ENCODE measurements around the gene FAM124A. TPM values are rescaled to one million over a fixed set of nuclear protein-coding genes. Genes with fewer than 3 reads are reported as not detected.

The FAM124A gene
- total RNA-seq, 1 experiment from 2014 or later = 1.1 TPM

DNA sequence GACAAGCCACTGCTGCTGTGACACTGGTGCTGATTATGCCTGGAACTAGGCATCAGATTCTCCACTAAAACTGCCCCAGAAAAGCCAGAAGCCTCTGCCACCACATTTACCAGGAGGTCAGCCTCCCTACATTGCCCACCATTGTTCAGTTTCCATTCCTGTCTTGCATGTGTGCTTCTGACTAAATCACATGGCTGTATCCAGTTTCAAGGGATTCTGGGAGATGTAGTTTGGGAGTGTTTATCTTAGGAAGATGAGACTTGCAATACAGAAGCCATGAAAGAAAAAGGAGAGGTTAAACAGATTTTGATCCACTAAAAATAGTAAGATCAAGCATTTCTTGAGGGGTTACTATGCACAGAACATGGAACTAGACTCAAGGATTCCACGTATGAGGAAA is 76.6 kb downstream of the FAM124A start:
- H3K27ac ChIP-seq (ENCODE audit: low read length) = no peak overlapping the region
- POLR2A ChIA-PET = no interaction called here
- H3K4me1 ChIP-seq (ENCODE audit: control insufficient read depth, insufficient read depth, low read length) = no peaks in the 10 kb centered on the region
- H3K27me3 ChIP-seq (ENCODE audit: control insufficient read depth, insufficient read depth, low read length) = no peaks in the 10 kb centered on the region
- TF ChIP-seq POLR2AphosphoS5 (IDR thresholded peaks at IDR 0.05; ENCODE audit: low read depth, low read length) (no peak), TCF7L2 (IDR thresholded peaks at IDR 0.05; ENCODE audit: low read depth, low read length) (no peak), CTCF (IDR thresholded peaks at IDR 0.05) (no peak), SIN3A (IDR thresholded peaks at IDR 0.05; ENCODE audit: borderline replicate concordance, insufficient read depth, low read depth, low read length) (no peak)
- TF ChIP-seq, protein P1, sequence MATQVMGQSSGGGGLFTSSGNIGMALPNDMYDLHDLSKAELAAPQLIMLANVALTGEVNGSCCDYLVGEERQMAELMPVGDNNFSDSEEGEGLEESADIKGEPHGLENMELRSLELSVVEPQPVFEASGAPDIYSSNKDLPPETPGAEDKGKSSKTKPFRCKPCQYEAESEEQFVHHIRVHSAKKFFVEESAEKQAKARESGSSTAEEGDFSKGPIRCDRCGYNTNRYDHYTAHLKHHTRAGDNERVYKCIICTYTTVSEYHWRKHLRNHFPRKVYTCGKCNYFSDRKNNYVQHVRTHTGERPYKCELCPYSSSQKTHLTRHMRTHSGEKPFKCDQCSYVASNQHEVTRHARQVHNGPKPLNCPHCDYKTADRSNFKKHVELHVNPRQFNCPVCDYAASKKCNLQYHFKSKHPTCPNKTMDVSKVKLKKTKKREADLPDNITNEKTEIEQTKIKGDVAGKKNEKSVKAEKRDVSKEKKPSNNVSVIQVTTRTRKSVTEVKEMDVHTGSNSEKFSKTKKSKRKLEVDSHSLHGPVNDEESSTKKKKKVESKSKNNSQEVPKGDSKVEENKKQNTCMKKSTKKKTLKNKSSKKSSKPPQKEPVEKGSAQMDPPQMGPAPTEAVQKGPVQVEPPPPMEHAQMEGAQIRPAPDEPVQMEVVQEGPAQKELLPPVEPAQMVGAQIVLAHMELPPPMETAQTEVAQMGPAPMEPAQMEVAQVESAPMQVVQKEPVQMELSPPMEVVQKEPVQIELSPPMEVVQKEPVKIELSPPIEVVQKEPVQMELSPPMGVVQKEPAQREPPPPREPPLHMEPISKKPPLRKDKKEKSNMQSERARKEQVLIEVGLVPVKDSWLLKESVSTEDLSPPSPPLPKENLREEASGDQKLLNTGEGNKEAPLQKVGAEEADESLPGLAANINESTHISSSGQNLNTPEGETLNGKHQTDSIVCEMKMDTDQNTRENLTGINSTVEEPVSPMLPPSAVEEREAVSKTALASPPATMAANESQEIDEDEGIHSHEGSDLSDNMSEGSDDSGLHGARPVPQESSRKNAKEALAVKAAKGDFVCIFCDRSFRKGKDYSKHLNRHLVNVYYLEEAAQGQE (IDR thresholded peaks at IDR 0.05; ENCODE audit: insufficient read depth in 1 of 2, low read depth in 2 of 2, low read length in 1 of 2) = no peak
- no peak for ATAC-seq
- DNase-seq (ENCODE audit: low read depth, low spot score) = no peak
- H3K9me3 ChIP-seq (ENCODE audit: control insufficient read depth, insufficient read depth, low read depth, low read length) = no peaks in the 10 kb centered on the region
- intact Hi-C loops (cut with micrococcal nuclease; ENCODE audit: unreplicated experiment) = no loop called here
- in situ Hi-C loops (cut with HindIII; ENCODE audit: low pct_unique_long_range_greater_than_20kb, low sequenced_read_pairs) = no loop called here
- no peak overlapping the region for H3K4me3 ChIP-seq (ENCODE audit: low read depth in 2 of 2, low read length in 2 of 2)
- H3K36me3 ChIP-seq (ENCODE audit: control insufficient read depth, insufficient read depth, low read length) = no peaks in the 10 kb centered on the region
- BruUV-seq (replicated peaks) = no TSS peak
- CTCF ChIA-PET = no interaction called here

- ATAC-seq (no peak), DNase-seq (ENCODE audit: low read depth, low spot score) (no peak)
- Histone ChIP-seq H3K36me3 (ENCODE audit: control insufficient read depth, insufficient read depth, low read length) (no peaks in the 10 kb centered on the region), H3K4me1 (ENCODE audit: control insufficient read depth, insufficient read depth, low read length) (no peaks in the 10 kb centered on the region), H3K4me3 (ENCODE audit: low read depth in 2 of 2, low read length in 2 of 2) (no peak overlapping the region), H3K9me3 (ENCODE audit: control insufficient read depth, insufficient read depth, low read depth, low read length) (no peaks in the 10 kb centered on the region), H3K27me3 (ENCODE audit: control insufficient read depth, insufficient read depth, low read length) (no peaks in the 10 kb centered on the region), H3K27ac (ENCODE audit: low read length) (no peak overlapping the region)
- intact Hi-C loops (cut with micrococcal nuclease; ENCODE audit: unreplicated experiment) = no loop called here
- POLR2A ChIA-PET = no interaction called here
- BruUV-seq (replicated peaks) = no TSS peak
- TF ChIP-seq, protein P1 (IDR thresholded peaks at IDR 0.05; ENCODE audit: insufficient read depth in 1 of 2, low read depth in 2 of 2, low read length in 1 of 2) = no peak
- TF ChIP-seq CTCF (IDR thresholded peaks at IDR 0.05) (no peak), POLR2AphosphoS5 (IDR thresholded peaks at IDR 0.05; ENCODE audit: low read depth, low read length) (no peak), SIN3A (IDR thresholded peaks at IDR 0.05; ENCODE audit: borderline replicate concordance, insufficient read depth, low read depth, low read length) (no peak), TCF7L2 (IDR thresholded peaks at IDR 0.05; ENCODE audit: low read depth, low read length) (no peak)
- CTCF ChIA-PET = no interaction called here
- in situ Hi-C loops (cut with HindIII; ENCODE audit: low pct_unique_long_range_greater_than_20kb, low sequenced_read_pairs) = no loop called here
Measured at GRCh38 chr13:51303063-51303552, 80.9 kb downstream of the FAM124A start.

All from Panc1 (cell line).